NT2/D1 (cell line): ENCODE measurements around the gene CEP85L.

Experiments
- DNase-seq: peaks from one replicate; pipeline ENCODE4 v3.0.0-alpha.2; 2011; ENCODE audit warnings: low read depth, low spot score
- H3K27me3 ChIP-seq: 2 replicates; pipeline ENCODE4 v1.6.0; 2011; ENCODE audit warnings: mild to moderate bottlenecking; ENCODE audit not compliant: insufficient read length, insufficient read depth
- H3K36me3 ChIP-seq: 2 replicates; pipeline ENCODE4 v1.6.1; 2011; ENCODE audit warnings: mild to moderate bottlenecking, low read length, mixed read lengths; ENCODE audit not compliant: insufficient read depth, insufficient read length
- H3K4me1 ChIP-seq: 2 replicates; pipeline ENCODE4 v1.5.1; 2011; ENCODE audit not compliant: insufficient read depth, insufficient read length
- H3K4me3 ChIP-seq: 2 replicates; pipeline ENCODE4 v1.5.1; 2011; ENCODE audit warnings: low read depth; ENCODE audit not compliant: insufficient read length
- H3K9ac ChIP-seq: 2 replicates; pipeline ENCODE4 v1.6.0; 2011; ENCODE audit warnings: low read depth; ENCODE audit not compliant: insufficient read length
- H3K9me3 ChIP-seq: 2 replicates; pipeline ENCODE4 v1.5.1; 2011; ENCODE audit warnings: mild to moderate bottlenecking, low read length; ENCODE audit not compliant: insufficient read depth
- SUZ12 ChIP-seq: IDR thresholded peaks from 2 replicates; pipeline ENCODE4 v1.6.1; 2011; ENCODE audit not compliant: insufficient read length, insufficient read depth; ENCODE audit errors: extremely low read depth
- YY1 ChIP-seq: IDR thresholded peaks from 2 replicates; pipeline ENCODE4 v1.6.1; 2011; ENCODE audit not compliant: insufficient read length, insufficient read depth
- ZNF274 ChIP-seq: IDR thresholded peaks from 2 replicates; pipeline ENCODE4 v1.6.1; 2011; ENCODE audit warnings: mild to moderate bottlenecking, low read depth, low read length

The CEP85L gene

DNA sequence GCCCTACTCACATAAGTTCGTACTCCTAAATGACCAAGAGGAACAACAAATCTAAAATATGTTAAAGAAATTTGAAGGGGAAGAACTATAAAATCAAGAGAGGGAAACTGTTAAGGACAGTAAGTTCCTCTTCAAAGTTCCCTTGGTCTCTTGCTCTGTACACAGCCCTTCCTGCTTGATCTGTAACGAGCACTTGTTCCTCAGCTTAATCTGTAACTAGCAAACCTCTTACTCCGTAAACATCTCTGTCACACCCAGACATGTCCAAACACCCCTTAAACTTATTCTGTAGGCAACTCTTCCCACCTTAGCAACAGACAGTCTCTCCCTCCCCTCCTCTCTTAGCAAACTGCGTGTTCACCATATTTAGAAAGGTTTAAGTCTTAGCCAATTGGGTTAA lies 73.4 kb downstream of the CEP85L start:
- TF ChIP-seq YY1 (no peak), ZNF274 (no peak), SUZ12 (no peak)
- no peaks in the 10 kb centered on the region for H3K27me3 ChIP-seq
- no peak overlapping the region for H3K4me3 ChIP-seq
- DNase-seq = no peak
- H3K9me3 ChIP-seq = peaks cover 72% of the 10 kb centered on the region
- peaks cover 3% of the 10 kb centered on the region for H3K36me3 ChIP-seq
- no peak overlapping the region for H3K9ac ChIP-seq
- H3K4me1 ChIP-seq = no peaks in the 10 kb centered on the region

- Histone ChIP-seq H3K27me3 (no peaks in the 10 kb centered on the region), H3K4me1 (no peaks in the 10 kb centered on the region), H3K36me3 (peaks cover 3% of the 10 kb centered on the region), H3K4me3 (no peak overlapping the region), H3K9me3 (peaks cover 63% of the 10 kb centered on the region), H3K9ac (no peak overlapping the region)
- TF ChIP-seq YY1 = no peak
- TF ChIP-seq SUZ12 = no peak
- no peak for TF ChIP-seq ZNF274
- no peak for DNase-seq
These were observed 77.1 kb downstream of the CEP85L start for GRCh38 chr6:118574051-118574865.

DNA sequence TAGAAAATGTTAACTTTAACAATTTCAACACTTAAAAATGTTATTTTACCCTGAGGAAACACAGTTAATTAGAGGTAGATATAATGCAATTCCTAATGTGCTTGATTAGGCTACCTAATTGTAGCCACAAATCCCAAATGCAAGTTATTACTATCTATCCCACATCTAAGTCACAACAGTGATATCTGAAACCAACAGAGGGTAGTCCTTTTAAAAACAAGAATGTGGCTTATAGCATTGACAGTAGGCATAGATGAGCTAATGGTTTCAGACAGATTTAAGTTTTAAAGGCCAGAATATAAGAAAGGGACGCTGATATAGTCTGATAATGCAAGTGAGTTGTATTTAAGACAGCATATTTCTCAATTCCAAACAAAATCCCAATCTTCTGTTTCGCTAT lies 80.3 kb downstream of the CEP85L start:
- H3K9ac ChIP-seq = no peak overlapping the region
- H3K4me1 ChIP-seq = no peaks in the 10 kb centered on the region
- no peak for DNase-seq
- H3K27me3 ChIP-seq = no peaks in the 10 kb centered on the region
- peaks cover 31% of the 10 kb centered on the region for H3K9me3 ChIP-seq
- peaks cover 3% of the 10 kb centered on the region for H3K36me3 ChIP-seq
- H3K4me3 ChIP-seq = no peak overlapping the region
- no peak for TF ChIP-seq SUZ12
- TF ChIP-seq ZNF274 = no peak
- no peak for TF ChIP-seq YY1

DNA sequence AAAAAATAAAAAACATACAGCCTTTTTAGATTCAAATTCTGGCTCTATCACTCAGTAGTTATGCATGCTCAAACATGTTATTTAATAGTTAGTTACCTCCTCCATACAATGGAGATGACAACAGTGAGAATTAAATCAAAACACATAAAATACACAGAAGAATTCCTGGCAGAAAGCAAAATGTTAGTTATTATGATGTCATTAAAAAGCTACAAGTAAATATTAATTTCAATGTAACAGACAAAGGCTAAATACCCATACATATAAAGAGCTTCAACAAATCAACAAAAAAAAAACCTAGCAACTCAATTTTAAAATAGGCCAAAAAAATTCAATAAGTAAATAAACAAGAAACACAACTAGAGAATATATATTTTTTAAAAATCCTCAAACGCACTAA lies 81.9 kb downstream of the CEP85L start:
- peaks cover 1% of the 10 kb centered on the region for H3K36me3 ChIP-seq
- no peaks in the 10 kb centered on the region for H3K4me1 ChIP-seq
- no peak overlapping the region for H3K4me3 ChIP-seq
- TF ChIP-seq ZNF274 (no peak), YY1 (no peak), SUZ12 (no peak)
- H3K27me3 ChIP-seq = no peaks in the 10 kb centered on the region
- no peak for DNase-seq
- peaks cover 15% of the 10 kb centered on the region for H3K9me3 ChIP-seq
- no peak overlapping the region for H3K9ac ChIP-seq

DNA sequence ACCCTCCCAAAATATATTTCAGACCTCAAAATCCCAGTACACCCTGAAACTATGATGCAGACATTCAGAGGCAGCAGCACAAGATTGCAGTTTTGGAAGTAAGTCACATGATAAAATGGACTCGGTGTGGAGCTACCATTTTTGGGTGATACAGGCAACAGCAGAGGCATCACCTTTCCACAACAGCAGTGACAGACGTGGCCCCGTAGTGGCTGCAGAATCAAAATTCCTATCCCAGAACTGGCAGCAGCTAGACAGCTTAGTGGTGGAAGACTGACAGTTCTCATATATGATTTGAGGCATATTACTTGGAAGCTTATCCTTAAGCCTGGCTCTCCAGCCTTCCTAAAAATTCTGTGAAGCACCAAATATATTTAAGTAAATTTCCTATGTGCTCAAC lies 83.4 kb downstream of the CEP85L start:
- no peak for TF ChIP-seq SUZ12
- TF ChIP-seq ZNF274 = no peak
- no peak for TF ChIP-seq YY1
- H3K36me3 ChIP-seq = no peaks in the 10 kb centered on the region
- DNase-seq = no peak
- no peaks in the 10 kb centered on the region for H3K4me1 ChIP-seq
- H3K4me3 ChIP-seq = no peak overlapping the region
- H3K9ac ChIP-seq = no peak overlapping the region
- no peaks in the 10 kb centered on the region for H3K27me3 ChIP-seq
- H3K9me3 ChIP-seq = no peaks in the 10 kb centered on the region

DNA sequence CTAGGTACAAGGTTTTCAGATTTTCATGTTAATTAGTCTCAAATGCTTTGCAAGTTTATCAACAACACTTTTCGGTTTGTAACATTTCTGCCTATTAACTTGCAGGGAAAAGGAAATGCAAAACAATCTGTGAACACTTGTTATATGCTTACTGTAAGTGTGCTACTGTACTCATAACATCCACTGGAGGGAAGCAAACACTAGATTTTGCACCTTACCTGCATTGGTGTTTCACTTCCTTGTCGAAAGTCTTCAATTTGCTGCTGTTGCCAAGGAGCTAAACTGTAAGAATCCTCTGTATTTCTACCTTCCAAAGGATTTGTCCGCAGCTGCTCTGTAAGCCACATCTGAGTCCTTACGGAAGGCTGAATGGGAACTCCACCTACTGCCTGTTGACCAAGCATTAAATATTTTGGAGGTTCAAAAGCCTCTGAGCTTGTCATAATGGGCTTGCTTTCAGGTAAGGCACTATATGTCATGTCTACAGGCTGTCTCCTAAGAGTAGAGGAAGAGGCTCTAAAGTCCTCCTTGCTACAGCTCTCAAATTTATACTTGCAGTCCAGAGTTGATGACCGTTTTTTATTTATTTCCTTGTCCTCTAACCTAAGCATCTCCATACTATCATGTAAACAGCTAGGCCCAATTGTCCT lies 86.0 kb downstream of the CEP85L start:
- Histone ChIP-seq H3K9me3 (no peaks in the 10 kb centered on the region), H3K9ac (no peak overlapping the region), H3K36me3 (no peaks in the 10 kb centered on the region), H3K27me3 (no peaks in the 10 kb centered on the region), H3K4me1 (no peaks in the 10 kb centered on the region), H3K4me3 (no peak overlapping the region)
- DNase-seq = peak; percentile 9
- TF ChIP-seq YY1 = no peak
- no peak for TF ChIP-seq ZNF274
- no peak for TF ChIP-seq SUZ12

DNA sequence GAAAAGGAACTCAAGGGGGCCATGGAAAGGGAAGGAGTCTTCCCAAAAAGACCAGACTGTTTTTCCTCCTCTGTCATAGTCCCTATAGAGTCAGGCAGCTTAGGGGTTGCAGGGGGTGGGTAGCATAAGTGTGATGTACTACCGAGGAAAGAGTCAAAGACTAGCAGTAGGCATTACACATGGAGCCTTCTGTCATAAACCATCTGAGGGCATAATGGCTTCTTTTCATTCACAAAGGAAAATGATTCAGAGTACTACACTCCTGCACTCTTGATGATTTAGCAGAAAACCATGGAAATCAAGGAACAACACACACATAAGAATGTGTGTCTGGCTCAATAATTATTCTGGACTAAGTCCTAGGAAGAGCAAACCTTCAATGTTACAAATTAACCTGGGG lies 88.4 kb downstream of the CEP85L start:
- Histone ChIP-seq H3K9ac (no peak overlapping the region), H3K4me1 (no peaks in the 10 kb centered on the region), H3K9me3 (no peaks in the 10 kb centered on the region), H3K27me3 (no peaks in the 10 kb centered on the region), H3K4me3 (no peak overlapping the region), H3K36me3 (no peaks in the 10 kb centered on the region)
- DNase-seq = no peak
- no peak for TF ChIP-seq SUZ12
- no peak for TF ChIP-seq YY1
- TF ChIP-seq ZNF274 = no peak
